B cell (primary cell): ENCODE data around the gene DNAJC6. TPM values are rescaled to one million over a fixed set of nuclear protein-coding genes. Genes with fewer than 3 reads are reported as not detected.

Source experiments
- ATAC-seq: fragments of 200-7000 bp; cut with Tn5 transposase; one replicate; pipeline ENCODE4 v1.10.0; 2021; ENCODE audit warnings: low read depth, mild to moderate bottlenecking, moderate number of reproducible peaks, moderate library complexity
- CTCF ChIA-PET: fragments of 350-600 bp; sonication (Branson Sonifier 250); formaldehyde crosslinking; loops from one replicate; lab custom pipeline; 2021; ENCODE audit warnings: antibody characterized with exemption, inconsistent platforms; lab: Charles Lee
- POLR2A ChIA-PET: fragments of 350-600 bp; sonication (Branson Sonifier 250); formaldehyde crosslinking; loops from one replicate; lab custom pipeline; 2021; ENCODE audit warnings: antibody characterized with exemption; lab: Charles Lee
- DNase-seq: peaks from one replicate; pipeline ENCODE4 v3.0.0; 2013
- H2AFZ ChIP-seq: 2 replicates; pipeline ENCODE4 v1.6.1; 2012; ENCODE audit warnings: mild to moderate bottlenecking, low read depth, low read length; ENCODE audit not compliant: insufficient read depth, poor library complexity, severe bottlenecking
- H3K27ac ChIP-seq, 2 donors: 1 replicate in 1 of 2; 2 replicates in 1 of 2; pipeline ENCODE4 v1.5.1; 2012 to 2013; ENCODE audit warnings: low read length in 2 of 2, mild to moderate bottlenecking in 2 of 2, moderate library complexity in 1 of 2
- H3K27me3 ChIP-seq, 4 experiments: fragments of 200-600 bp in 1 of 4; sonication (generic) in 1 of 4; replicated peaks in 1 of 4; 1 replicate in 2 of 4; 2 replicates in 2 of 4; pipeline versions ENCODE4 v1.6.1 to v1.7.0; 2013 to 2016; ENCODE audit warnings: low read length in 3 of 4, mild to moderate bottlenecking in 2 of 4, mixed read lengths in 1 of 4, moderate library complexity in 1 of 4; ENCODE audit not compliant: insufficient read depth in 4 of 4, control insufficient read depth in 3 of 4; ENCODE audit errors: control extremely low read depth in 1 of 4
- H3K36me3 ChIP-seq, 2 experiments: replicated peaks in 1 of 2; 1 replicate in 1 of 2; 2 replicates in 1 of 2; pipeline versions ENCODE4 v1.6.1 to v1.7.1; 2013; ENCODE audit warnings: low read length in 1 of 2; ENCODE audit not compliant: insufficient read depth in 2 of 2, control insufficient read depth in 1 of 2; ENCODE audit errors: control extremely low read depth in 1 of 2, extremely low read depth in 1 of 2
- H3K4me1 ChIP-seq, 2 donors: fragments of 200-600 bp in 1 of 2; sonication (generic) in 1 of 2; 1 replicate in 1 of 2; 2 replicates in 1 of 2; pipeline versions ENCODE4 v1.5.1 to v1.6.1; 2013 to 2017; ENCODE audit warnings: low read length in 2 of 2; ENCODE audit not compliant: control insufficient read depth in 2 of 2, insufficient read depth in 2 of 2
- H3K4me2 ChIP-seq: replicated peaks from 2 replicates; pipeline ENCODE3; 2012; ENCODE audit warnings: mild to moderate bottlenecking, low read depth, low read length; ENCODE audit not compliant: poor library complexity, severe bottlenecking
- H3K4me3 ChIP-seq, 5 experiments: fragments of 200-600 bp in 1 of 5; sonication (generic) in 1 of 5; 1 replicate in 3 of 5; 2 replicates in 2 of 5; pipeline versions ENCODE4 v1.5.1 to v1.7.0; 2011 to 2016; ENCODE audit warnings: low read length in 4 of 5, mild to moderate bottlenecking in 4 of 5, low read depth in 2 of 5, control low read depth in 1 of 5, moderate library complexity in 1 of 5; ENCODE audit not compliant: insufficient read depth in 1 of 5; ENCODE audit errors: control extremely low read depth in 1 of 5, extremely low read depth in 1 of 5
- H3K79me2 ChIP-seq: fragments of 200-600 bp; sonication (generic); one replicate; pipeline ENCODE4 v1.6.0; 2016; ENCODE audit warnings: low read length; ENCODE audit not compliant: control insufficient read depth, insufficient read depth
- H3K9ac ChIP-seq: fragments of 200-600 bp; sonication (generic); 2 replicates; pipeline ENCODE4 v1.6.1; 2017; ENCODE audit warnings: mild to moderate bottlenecking, low read length, moderate library complexity
- H3K9me3 ChIP-seq, 3 donors: one replicate each; pipeline versions ENCODE4 v1.6.1 to v1.7.1; 2013; ENCODE audit warnings: low read length in 2 of 3; ENCODE audit not compliant: control insufficient read depth in 2 of 3, insufficient read depth in 1 of 3; ENCODE audit errors: control extremely low read depth in 1 of 3
- H4K20me1 ChIP-seq: 2 replicates; pipeline ENCODE4 v1.6.0; 2012; ENCODE audit warnings: mild to moderate bottlenecking, low read length; ENCODE audit not compliant: insufficient read depth, control insufficient read depth, poor library complexity, severe bottlenecking
- H3K27ac Mint-ChIP-seq: one replicate; pipeline ENCODE4 v1.8.0; 2021; ENCODE audit warnings: mixed read lengths
- H3K27me3 Mint-ChIP-seq: one replicate; pipeline ENCODE4 v1.8.0; 2021; ENCODE audit warnings: mixed read lengths
- H3K4me1 Mint-ChIP-seq: one replicate; pipeline ENCODE4 v1.8.0; 2021; ENCODE audit warnings: mixed read lengths
- H3K4me3 Mint-ChIP-seq: one replicate; pipeline ENCODE4 v1.8.0; 2021; ENCODE audit warnings: mixed read lengths
- H3K9me3 Mint-ChIP-seq: one replicate; pipeline ENCODE4 v1.8.0; 2022; ENCODE audit warnings: mixed read lengths; ENCODE audit not compliant: insufficient read depth
- CTCF ChIP-seq: fragments of 200-600 bp; IDR thresholded peaks from one replicate; pipeline ENCODE4 v1.8.0; 2022; ENCODE audit warnings: antibody characterized with exemption, mild to moderate bottlenecking
- EZH2 ChIP-seq: IDR thresholded peaks from 2 replicates; pipeline ENCODE4 v1.6.1; 2012; ENCODE audit warnings: borderline replicate concordance, low read depth, mild to moderate bottlenecking, moderate library complexity, low read length; ENCODE audit not compliant: insufficient read depth, poor library complexity, severe bottlenecking
- WGBS: methylation state at CpG from one replicate; pipeline ENCODE4 v1.1.5; 2013; ENCODE audit warnings: missing lambda C conversion rate; ENCODE audit not compliant: insufficient coverage; 5-methylcytosine and 5-hydroxymethylcytosine counted together
- intact Hi-C: fragments of 100-400 bp; cut with micrococcal nuclease; formaldehyde crosslinking; loops from one replicate; pipeline ENCODE4 v1.10.0; 2022
- polyA plus RNA-seq: library from polyadenylated mRNA; depleted of rRNA; stranded (reverse); fragments of >200 nt; gene quantifications from 2 replicates; pipeline ENCODE4 v1.2.3, GENCODE V29; 2012
- total RNA-seq, 2 donors: library from RNA; stranded (reverse); fragments of 120-200 nt in 1 of 2; gene quantifications; 1 replicate in 1 of 2; 2 replicates in 1 of 2; pipeline versions ENCODE4 v1.2.3 to v1.2.4, GENCODE V29; 2013 to 2022

DNAJC6 gene
- total and polyA plus RNA-seq, 2 donors (not counting 1 experiment from before 2014, with no cell fraction given), result 0.12 to 0.69 TPM

DNA sequence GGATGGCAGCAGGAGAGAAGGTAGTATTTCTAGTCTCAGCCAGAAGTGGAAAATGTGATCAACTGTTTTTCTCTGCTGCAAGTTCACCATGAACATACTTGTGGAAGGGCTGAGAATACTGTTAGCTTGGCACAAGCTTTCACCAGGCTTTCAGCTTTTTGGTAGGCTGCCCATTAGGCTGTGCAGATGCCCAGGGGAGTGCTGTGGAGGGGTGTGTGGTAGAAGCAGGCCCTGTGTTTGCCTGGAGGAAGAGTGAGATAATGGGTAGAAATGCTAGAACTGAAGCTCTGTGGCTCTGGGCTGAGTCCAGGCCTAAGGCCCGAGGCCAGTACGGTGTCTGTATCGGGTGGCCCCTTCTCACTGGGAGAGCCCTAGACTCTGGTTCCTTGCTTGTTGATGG is 9.8 kb downstream of the DNAJC6 start:
- Histone ChIP-seq H3K4me3 (no peak overlapping the region), H3K27ac (no peak overlapping the region), H2AFZ (no peak overlapping the region), H3K4me2 (no peak overlapping the region), H3K9me3 (peaks cover 0 to 3% (median 0%) of the 10 kb centered on the region in 3 donors), H3K9ac (no peak overlapping the region), H3K4me1 (no peaks in the 10 kb centered on the region), H4K20me1 (no peaks in the 10 kb centered on the region), H3K79me2 (no peaks in the 10 kb centered on the region), H3K36me3 (no peaks in the 10 kb centered on the region), H3K27me3 (peaks cover 0 to 2% (median 0%) of the 10 kb centered on the region in 4 experiments)
- Mint-ChIP-seq H3K27me3 (peaks cover 23% of the 10 kb centered on the region), H3K27ac (no peak overlapping the region), H3K9me3 (peaks cover 7% of the 10 kb centered on the region), H3K4me1 (no peaks in the 10 kb centered on the region), H3K4me3 (no peak overlapping the region)
- ChIA-PET POLR2A (no interaction called here), CTCF (interaction anchor here (0.7 kb wide), 1 partner anchor 871 kb away, joined by 3 read pairs; no protein-coding TSS in a partner anchor)
- ATAC-seq (no peak), DNase-seq (no peak)
- 80% methylated on average over 1 of the region's 3 CpGs for WGBS
- TF ChIP-seq EZH2 (no peak), CTCF (no peak)
- intact Hi-C loops, result no loop called here

DNA sequence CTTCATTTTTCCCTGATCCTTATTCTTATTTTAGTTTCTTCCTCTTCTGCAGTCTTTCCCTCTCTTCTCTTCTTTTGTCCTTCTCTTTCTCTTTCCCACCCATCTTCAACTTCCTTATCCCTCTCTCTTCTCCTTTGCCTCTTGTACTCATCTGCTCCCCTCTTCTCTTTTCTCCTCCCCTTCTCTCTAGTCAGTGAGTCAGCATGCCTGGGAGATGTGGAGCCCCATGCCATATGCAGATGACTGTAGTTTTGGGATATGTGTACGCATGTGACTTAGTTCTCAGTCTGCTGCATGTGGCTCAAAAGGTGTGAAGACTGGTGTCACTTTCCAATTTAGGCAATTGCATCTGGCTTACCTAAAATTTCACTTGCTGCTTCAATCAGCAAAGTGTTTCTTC is 10.4 kb downstream of the DNAJC6 start:
- Mint-ChIP-seq H3K27ac (no peak overlapping the region), H3K27me3 (peaks cover 23% of the 10 kb centered on the region), H3K9me3 (peaks cover 7% of the 10 kb centered on the region), H3K4me3 (no peak overlapping the region), H3K4me1 (no peaks in the 10 kb centered on the region)
- POLR2A ChIA-PET, result no interaction called here
- CTCF ChIA-PET, result no interaction called here
- Histone ChIP-seq H3K36me3 (no peaks in the 10 kb centered on the region), H2AFZ (no peak overlapping the region), H3K9me3 (peaks cover 0 to 3% (median 0%) of the 10 kb centered on the region in 3 donors), H3K4me3 (no peak overlapping the region), H3K27ac (no peak overlapping the region), H3K4me2 (no peak overlapping the region), H3K9ac (no peak overlapping the region), H3K4me1 (no peaks in the 10 kb centered on the region), H3K27me3 (peaks cover 0 to 2% (median 0%) of the 10 kb centered on the region in 4 experiments), H4K20me1 (no peaks in the 10 kb centered on the region), H3K79me2 (no peaks in the 10 kb centered on the region)
- WGBS, result no CpG with 5 or more reads among the region's 1 CpG
- intact Hi-C loops, result no loop called here
- DNase-seq (no peak), ATAC-seq (no peak)
- no peak for TF ChIP-seq CTCF
- TF ChIP-seq EZH2, result no peak
